Liver (tissue), 9 donors: ENCODE data around the gene CDH4. TPM values are rescaled to one million over a fixed set of nuclear protein-coding genes. Genes with fewer than 3 reads are reported as not detected.

Experiments
- DNase-seq: peaks from one replicate; pipeline ENCODE4 v3.0.0-alpha.2; 2017; ENCODE audit warnings: low spot score
- H3K27ac ChIP-seq, 2 donors: one replicate each; pipeline ENCODE4 v1.7.0; 2013; ENCODE audit warnings: inconsistent platforms in 2 of 2, low read length in 2 of 2, control low read depth in 1 of 2, low read depth in 1 of 2, mild to moderate bottlenecking in 1 of 2
- H3K27me3 ChIP-seq, 4 donors: one replicate each; pipeline versions ENCODE4 v1.6.1 to v1.7.0; 2013; ENCODE audit warnings: low read length in 3 of 4, inconsistent platforms in 1 of 4, mild to moderate bottlenecking in 1 of 4, moderate library complexity in 1 of 4; ENCODE audit not compliant: control insufficient read depth in 4 of 4, insufficient read depth in 4 of 4
- H3K36me3 ChIP-seq, 4 donors: one replicate each; pipeline versions ENCODE4 v1.6.1 to v1.7.0; 2013; ENCODE audit warnings: low read length in 3 of 4, mild to moderate bottlenecking in 3 of 4, low read depth in 1 of 4, moderate library complexity in 1 of 4; ENCODE audit not compliant: control insufficient read depth in 4 of 4, insufficient read depth in 3 of 4
- H3K4me1 ChIP-seq, 4 donors: one replicate each; pipeline versions ENCODE4 v1.6.1 to v1.7.0; 2013; ENCODE audit warnings: low read length in 3 of 4, mild to moderate bottlenecking in 3 of 4, moderate library complexity in 1 of 4; ENCODE audit not compliant: control insufficient read depth in 4 of 4, insufficient read depth in 4 of 4
- H3K4me3 ChIP-seq, 3 donors: one replicate each; pipeline versions ENCODE4 v1.6.1 to v1.7.0; 2013; ENCODE audit warnings: low read length in 3 of 3, control low read depth in 1 of 3, low read depth in 1 of 3, mild to moderate bottlenecking in 1 of 3
- H3K9ac ChIP-seq, 2 donors: one replicate each; pipeline ENCODE4 v1.7.0; 2013; ENCODE audit warnings: low read length in 2 of 2, mild to moderate bottlenecking in 2 of 2, moderate library complexity in 2 of 2, control low read depth in 1 of 2, low read depth in 1 of 2
- H3K9me3 ChIP-seq, 4 donors: one replicate each; pipeline versions ENCODE4 v1.6.1 to v1.7.0; 2013; ENCODE audit warnings: low read length in 3 of 4; ENCODE audit not compliant: control insufficient read depth in 4 of 4
- EGR1 ChIP-seq, 2 donors: IDR thresholded peaks; 2 replicates each; pipeline ENCODE4 v1.6.1; 2016 to 2018; ENCODE audit warnings: antibody characterized with exemption in 2 of 2, low read depth in 2 of 2
- FOXA1 ChIP-seq: IDR thresholded peaks from 2 replicates; pipeline ENCODE4 v1.6.1; 2016; ENCODE audit warnings: antibody characterized with exemption
- FOXA2 ChIP-seq: IDR thresholded peaks from 2 replicates; pipeline ENCODE4 v1.6.1; 2016; ENCODE audit warnings: antibody characterized with exemption
- GABPA ChIP-seq, 2 donors: IDR thresholded peaks in 1 of 2; conservative IDR thresholded peaks in 1 of 2; 2 replicates each; pipeline ENCODE4 v1.6.1; 2016; ENCODE audit warnings: antibody characterized with exemption in 2 of 2, mild to moderate bottlenecking in 1 of 2, moderate library complexity in 1 of 2
- HNF4G ChIP-seq: IDR thresholded peaks from 2 replicates; pipeline ENCODE4 v1.6.1; 2016; ENCODE audit warnings: antibody characterized with exemption
- JUND ChIP-seq, 2 donors: IDR thresholded peaks; 2 replicates each; pipeline ENCODE4 v1.6.1; 2016; ENCODE audit warnings: antibody characterized with exemption in 2 of 2
- NR2F2 ChIP-seq: IDR thresholded peaks from 2 replicates; pipeline ENCODE4 v1.6.1; 2016; ENCODE audit warnings: antibody characterized with exemption
- RAD21 ChIP-seq, 2 donors: IDR thresholded peaks; 2 replicates each; pipeline ENCODE4 v1.6.1; 2016; ENCODE audit warnings: antibody characterized with exemption in 2 of 2, mild to moderate bottlenecking in 2 of 2
- REST ChIP-seq: IDR thresholded peaks from 2 replicates; pipeline ENCODE4 v1.6.1; 2016; ENCODE audit warnings: antibody characterized with exemption, mild to moderate bottlenecking
- SP1 ChIP-seq: IDR thresholded peaks from 2 replicates; pipeline ENCODE4 v1.6.1; 2018; ENCODE audit warnings: antibody characterized with exemption, mild to moderate bottlenecking
- TAF1 ChIP-seq: conservative IDR thresholded peaks from 2 replicates; pipeline ENCODE4 v1.6.1; 2016; ENCODE audit warnings: antibody characterized with exemption, mild to moderate bottlenecking
- WGBS: extraction: QIAGEN DNeasy Blood & Tissue Kit; methylation state at CpG from one replicate; pipeline ENCODE4 v1.1.7; 2013; 5-methylcytosine and 5-hydroxymethylcytosine counted together
- polyA plus RNA-seq, 2 donors: library from polyadenylated mRNA; stranded (reverse) in 1 of 2; unstranded in 1 of 2; fragments of 200-250 nt in 1 of 2; fragments of >200 nt in 1 of 2; fragmentation: Nextera tagmentation in 1 of 2; extraction: Ambion mirVana in 1 of 2; gene quantifications; one replicate each; pipeline versions ENCODE4 v1.2.1 to v1.2.3, GENCODE V29; 2013 to 2015
- total RNA-seq, 2 donors: library from RNA; depleted of rRNA; stranded (reverse); fragments of >200 nt; gene quantifications; one replicate each; pipeline ENCODE4 v1.2.3, GENCODE V29; 2014
- TF ChIP-seq, protein P1 (sequence below): fragments of 150-350 bp; IDR thresholded peaks from 2 replicates; pipeline ENCODE4 v1.5.1; 2017; ENCODE audit warnings: improper control_type of control experiment, low read depth, low read length; ENCODE audit not compliant: missing input control
- TF ChIP-seq, protein P2 (sequence below): IDR thresholded peaks from 2 replicates; pipeline ENCODE4 v1.6.1; 2016; ENCODE audit warnings: antibody characterized with exemption
- TF ChIP-seq, protein P3 (sequence below): IDR thresholded peaks from 2 replicates; pipeline ENCODE4 v1.6.1; 2016; ENCODE audit warnings: antibody characterized with exemption
- donor health status: healthy.
- donor health status: healthy.
- donor health status: healthy.
- donor health status: healthy.
- donor health status: healthy.

CDH4 gene
- total and polyA plus RNA-seq, 4 donors = 0.03 to 0.25 (median 0.19) TPM; not detected in 1

DNA sequence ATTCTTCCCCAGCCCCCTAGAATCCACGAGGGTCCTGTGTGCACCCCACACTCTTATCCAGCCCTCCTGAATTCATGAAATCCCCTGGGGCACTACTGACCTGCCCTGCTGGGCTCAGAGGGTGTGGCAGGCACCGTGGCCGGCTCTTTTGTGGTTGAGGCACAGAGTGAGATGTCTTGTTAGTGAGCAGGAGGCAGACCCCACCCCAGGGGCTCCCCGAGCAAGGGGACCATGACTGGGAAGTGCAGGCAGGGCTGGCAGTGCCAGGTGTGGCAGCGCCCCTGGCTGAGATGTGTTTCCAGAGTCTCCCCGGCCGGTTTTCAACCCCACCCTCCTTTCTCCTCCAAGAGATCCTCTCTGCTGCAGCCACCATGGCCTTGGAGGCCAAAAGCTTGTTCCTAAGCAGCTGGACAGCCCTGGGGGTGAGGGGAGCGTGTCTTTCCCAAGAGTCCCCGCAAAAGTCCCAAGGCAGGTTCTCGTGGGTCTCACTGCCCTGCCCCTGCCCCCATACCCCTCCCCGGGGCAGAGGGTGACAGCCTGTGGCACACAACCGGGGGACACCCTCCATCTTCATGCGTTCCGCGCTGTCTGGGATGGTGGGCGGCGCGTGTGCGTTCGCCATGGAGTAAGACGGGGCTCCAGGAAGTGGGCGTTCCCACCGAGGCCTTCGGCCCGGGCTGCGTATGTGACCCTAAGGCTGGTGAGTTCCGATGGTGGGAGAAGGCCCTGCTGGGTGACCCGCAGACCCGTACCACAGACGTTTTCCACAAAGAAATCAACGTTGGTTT lies 604.8 kb downstream of the CDH4 start:
- H3K4me1 ChIP-seq = no peaks in the 10 kb centered on the region
- TF ChIP-seq, protein P1, sequence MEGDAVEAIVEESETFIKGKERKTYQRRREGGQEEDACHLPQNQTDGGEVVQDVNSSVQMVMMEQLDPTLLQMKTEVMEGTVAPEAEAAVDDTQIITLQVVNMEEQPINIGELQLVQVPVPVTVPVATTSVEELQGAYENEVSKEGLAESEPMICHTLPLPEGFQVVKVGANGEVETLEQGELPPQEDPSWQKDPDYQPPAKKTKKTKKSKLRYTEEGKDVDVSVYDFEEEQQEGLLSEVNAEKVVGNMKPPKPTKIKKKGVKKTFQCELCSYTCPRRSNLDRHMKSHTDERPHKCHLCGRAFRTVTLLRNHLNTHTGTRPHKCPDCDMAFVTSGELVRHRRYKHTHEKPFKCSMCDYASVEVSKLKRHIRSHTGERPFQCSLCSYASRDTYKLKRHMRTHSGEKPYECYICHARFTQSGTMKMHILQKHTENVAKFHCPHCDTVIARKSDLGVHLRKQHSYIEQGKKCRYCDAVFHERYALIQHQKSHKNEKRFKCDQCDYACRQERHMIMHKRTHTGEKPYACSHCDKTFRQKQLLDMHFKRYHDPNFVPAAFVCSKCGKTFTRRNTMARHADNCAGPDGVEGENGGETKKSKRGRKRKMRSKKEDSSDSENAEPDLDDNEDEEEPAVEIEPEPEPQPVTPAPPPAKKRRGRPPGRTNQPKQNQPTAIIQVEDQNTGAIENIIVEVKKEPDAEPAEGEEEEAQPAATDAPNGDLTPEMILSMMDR = no peak
- no peak for TF ChIP-seq TAF1
- no peak for TF ChIP-seq NR2F2
- TF ChIP-seq, protein P2, sequence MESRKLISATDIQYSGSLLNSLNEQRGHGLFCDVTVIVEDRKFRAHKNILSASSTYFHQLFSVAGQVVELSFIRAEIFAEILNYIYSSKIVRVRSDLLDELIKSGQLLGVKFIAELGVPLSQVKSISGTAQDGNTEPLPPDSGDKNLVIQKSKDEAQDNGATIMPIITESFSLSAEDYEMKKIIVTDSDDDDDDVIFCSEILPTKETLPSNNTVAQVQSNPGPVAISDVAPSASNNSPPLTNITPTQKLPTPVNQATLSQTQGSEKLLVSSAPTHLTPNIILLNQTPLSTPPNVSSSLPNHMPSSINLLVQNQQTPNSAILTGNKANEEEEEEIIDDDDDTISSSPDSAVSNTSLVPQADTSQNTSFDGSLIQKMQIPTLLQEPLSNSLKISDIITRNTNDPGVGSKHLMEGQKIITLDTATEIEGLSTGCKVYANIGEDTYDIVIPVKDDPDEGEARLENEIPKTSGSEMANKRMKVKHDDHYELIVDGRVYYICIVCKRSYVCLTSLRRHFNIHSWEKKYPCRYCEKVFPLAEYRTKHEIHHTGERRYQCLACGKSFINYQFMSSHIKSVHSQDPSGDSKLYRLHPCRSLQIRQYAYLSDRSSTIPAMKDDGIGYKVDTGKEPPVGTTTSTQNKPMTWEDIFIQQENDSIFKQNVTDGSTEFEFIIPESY = no peak
- no peak for TF ChIP-seq JUND (IDR thresholded peaks at IDR 0.05)
- TF ChIP-seq GABPA (IDR thresholded peaks at IDR 0.05 in 1 of 2, conservative IDR thresholded peaks at IDR 0.05 in 1 of 2) = no peak
- no peak for TF ChIP-seq HNF4G
- no peak for TF ChIP-seq FOXA2
- no peak for TF ChIP-seq RAD21 (IDR thresholded peaks at IDR 0.05)
- TF ChIP-seq, protein P3, sequence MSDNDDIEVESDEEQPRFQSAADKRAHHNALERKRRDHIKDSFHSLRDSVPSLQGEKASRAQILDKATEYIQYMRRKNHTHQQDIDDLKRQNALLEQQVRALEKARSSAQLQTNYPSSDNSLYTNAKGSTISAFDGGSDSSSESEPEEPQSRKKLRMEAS = no peak
- TF ChIP-seq REST = no peak
- no peak for TF ChIP-seq FOXA1
- no peaks in the 10 kb centered on the region for H3K9me3 ChIP-seq
- H3K9ac ChIP-seq = no peak overlapping the region
- H3K27ac ChIP-seq = no peak overlapping the region
- no peaks in the 10 kb centered on the region for H3K27me3 ChIP-seq
- WGBS = 88% methylated on average over 31 of the region's 31 CpGs
- H3K4me3 ChIP-seq = no peak overlapping the region
- no peaks in the 10 kb centered on the region for H3K36me3 ChIP-seq
- DNase-seq = no peak

DNA sequence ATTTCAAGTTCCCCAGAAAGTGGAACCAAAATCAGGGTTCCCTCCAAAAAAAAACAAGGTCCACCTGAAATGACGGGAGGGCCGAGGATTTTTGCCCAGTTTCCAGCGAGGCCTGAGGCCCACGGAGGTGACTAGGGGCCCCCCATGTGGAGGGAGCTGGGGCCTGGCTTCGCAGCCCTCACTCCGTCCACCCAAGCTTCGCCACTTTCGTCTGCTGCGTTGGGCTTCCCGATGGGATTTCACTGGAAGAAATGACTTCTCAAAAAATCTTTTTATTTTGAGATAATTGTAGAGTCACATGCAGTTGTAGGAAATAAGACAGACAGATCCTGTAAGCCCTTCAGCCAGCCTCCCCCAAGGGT lies 605.3 kb downstream of the CDH4 start:
- DNase-seq = no peak
- Histone ChIP-seq H3K27ac (no peak overlapping the region), H3K9me3 (no peaks in the 10 kb centered on the region), H3K36me3 (no peaks in the 10 kb centered on the region), H3K4me1 (no peaks in the 10 kb centered on the region), H3K27me3 (no peaks in the 10 kb centered on the region), H3K4me3 (no peak overlapping the region), H3K9ac (no peak overlapping the region)
- TF ChIP-seq FOXA2 = no peak
- TF ChIP-seq RAD21 (IDR thresholded peaks at IDR 0.05) = no peak
- no peak for TF ChIP-seq EGR1 (IDR thresholded peaks at IDR 0.05; ENCODE audit: low read depth in 2 of 2)
- no peak for TF ChIP-seq JUND (IDR thresholded peaks at IDR 0.05)
- no peak for TF ChIP-seq TAF1
- TF ChIP-seq SP1 = no peak
- TF ChIP-seq GABPA (IDR thresholded peaks at IDR 0.05 in 1 of 2, conservative IDR thresholded peaks at IDR 0.05 in 1 of 2) = no peak
- 72% methylated on average over 10 of the region's 10 CpGs for WGBS
